ENCODE measurements around the gene ZNHIT3.

ZNHIT3 gene

DNA sequence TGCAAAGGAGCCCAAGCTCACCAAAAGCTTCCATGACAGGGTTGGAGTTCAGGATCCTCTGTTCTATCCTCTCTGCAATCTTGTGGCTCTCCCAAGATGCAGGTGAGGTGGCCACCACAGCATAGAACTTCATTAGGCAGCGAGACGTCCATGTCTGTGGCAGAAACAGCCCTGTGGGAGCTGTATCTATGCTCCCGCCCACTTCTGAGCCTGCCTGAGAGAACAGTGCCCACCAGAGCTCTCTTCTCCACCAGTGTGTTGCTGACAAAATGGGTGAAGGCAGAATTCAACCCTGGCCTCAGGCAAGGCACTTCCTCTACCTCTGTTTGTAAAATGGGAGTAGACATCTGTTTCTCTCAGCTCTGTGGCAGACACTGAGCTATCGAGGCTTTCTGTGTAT is 29.4 kb downstream of the ZNHIT3 start:
- no peak for DNase-seq

DNA sequence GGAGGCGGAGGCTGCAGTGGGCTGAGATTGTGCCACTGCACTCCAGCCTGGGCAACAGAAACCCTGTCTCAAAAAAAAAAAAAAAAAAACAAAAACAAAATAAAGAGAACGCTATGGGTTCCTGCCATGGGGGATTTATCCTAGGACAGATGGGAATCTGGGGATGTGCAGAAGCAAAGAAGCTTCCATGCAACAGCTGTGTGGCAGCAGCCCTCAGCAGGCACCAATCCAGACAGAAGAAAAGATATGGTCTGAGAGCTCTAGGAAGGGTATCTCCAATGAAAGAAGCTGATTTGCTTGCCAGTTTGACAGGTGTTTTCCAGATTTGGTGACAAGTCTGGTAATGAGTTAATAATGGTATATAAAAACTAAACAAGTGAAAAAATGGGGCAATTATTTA is 36.6 kb downstream of the ZNHIT3 start:
- no peak for DNase-seq

DNA sequence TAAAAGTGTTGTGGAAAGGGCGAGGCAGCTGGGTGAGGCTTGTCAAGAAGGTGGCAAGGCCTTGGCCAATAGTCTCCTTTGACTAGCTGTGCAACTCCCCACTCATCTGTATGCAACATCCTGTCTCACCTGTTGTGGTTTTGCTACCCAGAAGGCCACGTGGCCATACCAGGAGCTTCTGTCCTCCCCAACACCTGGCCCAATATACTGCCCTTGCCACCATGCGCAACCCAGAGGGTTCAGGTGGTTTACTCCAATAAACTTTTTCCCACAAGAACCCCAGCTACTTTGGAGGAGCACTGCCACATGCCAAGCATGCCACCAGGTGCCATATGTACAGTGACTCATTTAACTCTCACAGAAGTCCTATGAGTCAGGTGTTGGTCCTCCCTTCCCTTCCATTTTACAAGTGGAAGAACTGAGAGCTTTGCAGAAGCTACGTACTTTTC is 38.0 kb downstream of the ZNHIT3 start:
- no peak for DNase-seq

DNA sequence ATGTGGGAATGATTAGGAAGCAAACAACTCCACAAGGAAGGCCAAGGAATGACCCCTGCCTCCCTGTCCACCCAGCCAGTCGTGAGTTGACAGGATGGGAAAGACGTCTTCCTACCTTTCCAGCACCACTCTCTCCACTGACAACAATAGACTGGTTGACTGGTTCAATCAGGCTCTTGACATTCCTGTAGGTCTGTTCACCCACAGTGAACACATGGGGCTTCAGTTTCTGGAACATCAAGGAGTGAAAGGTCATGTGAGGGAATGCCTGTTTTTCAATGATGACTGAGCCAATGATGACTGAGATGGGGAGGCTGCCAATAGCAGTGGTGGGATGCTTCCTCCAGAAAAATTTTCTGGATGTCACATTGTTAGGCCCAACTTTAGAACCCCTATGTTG is 38.6 kb downstream of the ZNHIT3 start:
- DNase-seq, result no peak

DNA sequence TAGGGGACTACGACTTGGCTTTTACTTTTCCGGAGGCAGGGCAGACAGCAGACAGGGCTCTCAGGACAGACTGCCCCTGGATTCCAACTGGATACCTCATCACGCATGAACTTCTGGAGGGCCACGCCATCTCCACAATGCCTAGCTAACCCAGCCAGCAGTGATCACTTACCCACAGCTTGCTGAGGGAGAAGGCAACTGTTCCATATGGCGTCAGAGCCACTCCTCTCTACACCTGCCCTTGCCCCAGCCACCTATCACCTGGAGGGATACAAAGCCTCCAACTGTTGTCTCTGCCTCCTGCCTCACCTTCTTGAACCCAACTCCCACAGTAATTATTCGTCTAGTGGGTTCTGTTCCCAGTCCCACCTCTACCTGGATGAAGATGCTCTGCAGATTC is 39.4 kb downstream of the ZNHIT3 start:
- DNase-seq, result no peak

DNA sequence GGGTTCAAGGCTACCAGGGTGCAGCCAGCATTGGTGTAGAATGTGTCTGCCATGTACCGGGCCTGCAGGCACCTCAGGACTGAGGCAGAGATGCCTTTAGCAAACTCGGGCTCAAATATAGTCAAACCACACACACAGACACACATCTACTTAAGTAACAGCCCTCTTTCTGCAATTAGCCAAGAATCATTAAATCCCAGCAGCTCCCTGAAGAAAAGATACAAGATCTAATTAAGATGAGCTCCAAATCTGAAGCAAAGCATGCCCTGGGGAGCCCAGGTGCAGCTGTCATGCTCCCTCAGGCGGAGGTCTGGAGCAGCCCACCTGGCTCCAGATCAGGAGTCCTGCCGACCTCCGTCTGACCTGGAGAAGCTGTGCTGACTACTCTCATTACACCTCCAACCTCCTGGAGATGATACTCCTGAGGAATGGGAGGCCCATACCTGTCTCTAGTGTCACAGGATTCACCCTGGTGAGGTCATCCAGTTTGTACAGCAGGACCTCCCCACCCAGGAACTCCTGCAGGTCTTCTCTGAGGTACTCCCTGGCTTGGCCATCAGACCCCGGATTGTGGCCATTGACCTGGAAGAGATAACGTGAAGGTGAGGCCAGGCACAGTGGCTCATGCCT is 41.3 kb downstream of the ZNHIT3 start:
- no peak for DNase-seq

DNA sequence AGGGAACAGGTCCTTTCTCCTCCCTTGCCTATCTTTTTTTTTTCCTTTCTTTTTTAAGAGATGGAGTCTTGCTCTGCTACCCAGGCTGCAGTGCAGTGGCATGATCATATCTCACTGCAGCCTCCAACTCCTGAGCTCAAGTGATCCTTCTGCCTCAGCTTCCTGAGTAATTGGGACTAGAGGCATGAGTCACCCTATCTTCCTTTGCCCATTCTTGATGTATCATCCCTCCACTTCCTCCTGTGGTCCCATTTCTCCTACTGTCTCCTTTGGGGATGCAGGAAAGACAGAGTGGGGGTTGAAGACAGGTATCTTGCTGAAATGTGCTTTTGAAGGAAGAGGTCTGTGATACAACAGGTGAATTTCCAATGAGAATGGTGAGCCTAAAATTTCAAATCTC is 42.6 kb downstream of the ZNHIT3 start:
- DNase-seq, result no peak

DNA sequence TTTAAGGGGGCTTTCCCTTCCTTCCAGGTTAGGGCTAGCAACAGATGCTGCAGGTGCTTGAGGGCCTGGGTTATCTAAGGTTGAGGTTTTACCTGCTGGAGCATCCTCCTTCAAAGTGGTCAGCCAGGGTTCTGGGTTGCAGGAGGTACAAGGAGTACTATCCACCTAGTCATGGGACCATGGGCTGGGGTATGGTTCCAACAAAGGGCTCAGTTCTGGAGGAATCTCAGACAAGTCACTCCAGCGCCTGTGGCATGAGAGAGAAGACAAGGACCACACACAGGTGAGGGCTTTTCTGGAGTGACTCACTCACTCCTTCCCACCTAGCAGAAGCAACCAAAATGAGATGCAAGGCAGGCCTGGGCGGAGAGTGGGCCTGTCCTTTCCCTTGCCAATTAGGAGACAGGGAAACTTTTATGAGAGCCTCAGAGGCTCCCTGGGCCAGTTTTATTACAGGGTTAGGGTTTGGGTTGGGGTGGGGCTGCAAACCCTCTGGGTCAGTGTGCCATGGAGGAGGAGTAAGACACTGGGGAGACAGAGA is 46.0 kb downstream of the ZNHIT3 start:
- DNase-seq, result no peak

DNA sequence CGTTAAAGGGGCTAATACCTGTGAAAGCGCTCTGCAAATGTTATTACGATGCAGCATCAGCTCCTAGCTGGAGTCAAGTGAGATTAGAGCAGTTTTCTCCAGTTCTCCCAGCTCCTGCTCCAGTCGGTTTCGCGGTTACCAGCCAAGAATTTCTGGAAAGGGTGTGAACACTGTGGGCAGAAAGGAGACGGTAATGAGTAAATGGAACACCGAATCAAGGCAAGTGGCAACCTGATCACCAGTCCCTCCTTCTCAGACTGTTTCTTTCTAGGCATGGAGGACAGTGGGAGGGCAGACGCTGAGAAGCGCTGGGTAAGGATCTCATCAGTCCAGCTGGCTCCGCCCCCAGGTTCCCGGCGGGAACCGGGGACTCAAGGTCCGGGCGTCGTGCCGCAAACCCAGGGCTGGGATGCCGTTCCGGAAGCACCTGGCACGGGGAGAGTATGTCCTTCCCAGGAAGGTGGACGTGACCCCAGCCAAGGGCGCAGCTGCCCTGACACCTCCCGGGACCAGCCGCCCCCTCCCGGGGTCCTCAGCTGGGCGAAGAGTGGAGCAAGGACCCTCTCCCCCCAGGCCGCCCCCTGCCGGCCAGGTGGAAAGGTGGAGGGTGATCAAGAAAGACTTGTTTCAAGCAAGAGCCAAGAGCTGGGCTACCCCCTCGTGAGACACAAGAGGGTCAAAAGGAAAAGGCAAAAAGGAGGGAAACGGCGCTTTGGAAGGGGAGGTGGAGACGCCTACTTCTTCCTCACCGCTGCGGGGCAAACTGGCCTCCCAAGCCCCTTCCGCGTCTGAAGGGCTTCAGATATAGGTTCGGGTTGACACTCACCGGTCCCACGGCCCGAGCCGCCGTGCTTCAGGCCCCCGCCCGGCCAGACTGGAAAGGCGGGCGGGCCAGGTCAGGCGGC is 47.7 kb downstream of the ZNHIT3 start:
- peak; percentile 76 for DNase-seq

DNA sequence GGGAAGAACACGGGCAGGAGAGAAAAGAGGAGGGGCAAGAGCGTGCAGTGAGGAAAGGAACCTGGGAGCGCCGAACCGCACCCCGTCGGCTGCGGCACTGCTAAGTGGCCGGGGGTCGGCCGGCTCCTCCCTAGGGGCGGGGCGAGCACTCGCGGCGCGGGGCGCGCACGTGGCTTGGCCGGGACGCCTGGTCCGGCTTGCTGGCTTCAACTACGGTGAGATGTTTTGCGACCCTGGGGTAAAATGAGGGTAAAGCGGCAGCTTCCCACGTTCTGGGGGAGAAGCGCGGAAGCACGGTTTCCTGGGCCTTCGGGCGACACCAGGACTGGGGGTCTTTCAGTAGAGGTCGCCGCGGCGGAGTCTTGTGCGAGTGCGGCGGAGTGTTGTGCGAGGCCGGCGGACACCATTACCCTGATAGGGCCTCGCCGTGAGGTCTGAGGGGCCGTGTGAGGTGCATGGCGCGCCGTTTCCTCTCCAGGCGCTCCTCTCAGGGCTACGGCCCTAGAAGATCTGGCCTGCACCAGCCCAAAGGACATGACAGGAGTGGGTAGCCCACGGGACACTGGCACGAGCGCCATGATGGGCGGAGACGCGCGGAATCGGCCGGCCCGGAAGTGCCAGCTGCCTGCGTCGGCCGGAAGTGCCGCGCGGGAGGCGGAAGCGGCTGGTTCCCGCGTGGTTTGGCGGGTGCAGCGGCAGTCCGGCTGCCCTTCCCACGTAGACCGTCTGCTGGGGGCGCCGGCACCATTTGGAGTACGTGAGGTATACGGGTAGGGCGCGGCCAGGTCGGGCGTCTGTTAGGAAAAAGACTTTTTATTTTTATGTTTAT is 48.6 kb downstream of the ZNHIT3 start, which contains the start of the genes MYO19 and PIGW:
Gene MYO19, minus strand, starts transcription at position 29 of the 829 bp plus-strand sequence. CDS start 2,330 bp downstream, outside the sequence.
Gene PIGW, plus strand, starts transcription at position 148 of the 829 bp plus-strand sequence. CDS start 2,115 bp downstream, outside the sequence.
- DNase-seq, result peak; percentile 93

DNA sequence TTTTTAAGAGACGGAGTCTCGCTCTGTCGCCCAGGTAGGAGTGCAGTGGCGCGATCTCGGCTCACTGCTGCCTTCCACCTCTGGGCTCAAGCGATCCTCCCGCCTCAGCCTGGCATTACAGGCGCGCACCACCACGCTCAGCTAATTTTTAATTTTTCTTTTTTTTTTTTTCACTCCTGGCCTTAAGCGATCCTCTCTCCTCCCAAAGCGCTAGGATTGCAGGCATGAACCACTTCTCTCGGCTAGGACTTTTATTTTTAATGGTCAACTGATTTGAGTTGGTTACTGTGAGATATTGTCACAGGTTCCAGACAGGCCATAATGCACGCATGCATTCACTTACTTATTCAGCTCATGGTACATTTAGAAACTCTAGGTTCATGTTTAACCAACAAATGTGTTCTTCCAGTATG is 49.2 kb downstream of the ZNHIT3 start:
- DNase-seq, result no peak

DNA sequence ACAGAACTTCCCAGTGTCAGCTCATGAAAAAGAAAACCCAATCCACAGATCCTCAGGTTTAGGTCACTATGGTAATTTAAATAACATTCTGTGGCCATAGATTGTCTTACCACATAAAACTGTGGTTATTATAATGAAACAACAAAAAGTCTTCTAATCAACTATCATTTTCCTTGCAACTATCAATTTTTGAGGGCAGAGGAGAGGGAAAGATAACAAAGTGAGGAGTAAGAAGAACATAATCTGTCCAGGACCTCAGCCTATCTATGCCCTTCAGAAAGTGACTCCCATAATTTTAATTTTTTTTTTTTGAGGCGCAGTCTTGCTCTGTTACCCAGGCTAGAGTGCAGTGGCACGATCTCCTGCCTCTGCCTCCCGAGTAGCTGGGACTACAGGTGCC is 54.2 kb downstream of the ZNHIT3 start:
- no peak for DNase-seq

DNA sequence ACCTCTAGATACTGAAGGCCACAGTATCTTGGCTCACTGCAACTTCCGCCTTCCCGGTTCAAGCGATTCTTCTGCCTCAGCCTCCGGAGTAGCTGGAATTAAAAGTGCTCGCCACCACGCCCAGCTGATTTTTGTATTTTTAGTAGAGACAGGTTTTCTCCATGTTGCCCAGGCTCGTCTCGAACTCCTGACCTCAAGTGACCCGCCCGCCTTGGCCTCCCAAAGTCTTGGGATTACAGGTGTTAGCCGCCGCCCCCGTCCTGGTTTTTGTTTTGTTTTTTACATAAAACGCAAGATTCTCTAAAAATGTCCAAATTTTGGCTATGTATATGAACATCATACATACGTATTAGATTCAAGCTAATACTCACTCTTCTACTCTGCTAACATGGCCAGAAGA is 56.3 kb downstream of the ZNHIT3 start:
- DNase-seq, result no peak

DNA sequence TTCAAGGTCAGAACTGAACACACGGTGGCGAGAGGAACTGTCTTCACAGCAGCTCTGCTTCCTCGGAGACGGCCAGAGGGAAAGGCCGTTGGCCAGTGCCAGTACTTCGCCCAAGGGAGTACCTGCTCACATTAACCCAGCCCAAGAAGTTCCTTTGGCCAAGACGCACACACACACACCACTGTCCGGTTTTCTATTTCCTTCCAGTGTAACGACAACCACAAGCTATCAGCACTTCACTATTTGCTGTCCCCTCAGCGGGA is 57.5 kb downstream of the ZNHIT3 start:
- DNase-seq, result peak; percentile 28

DNA sequence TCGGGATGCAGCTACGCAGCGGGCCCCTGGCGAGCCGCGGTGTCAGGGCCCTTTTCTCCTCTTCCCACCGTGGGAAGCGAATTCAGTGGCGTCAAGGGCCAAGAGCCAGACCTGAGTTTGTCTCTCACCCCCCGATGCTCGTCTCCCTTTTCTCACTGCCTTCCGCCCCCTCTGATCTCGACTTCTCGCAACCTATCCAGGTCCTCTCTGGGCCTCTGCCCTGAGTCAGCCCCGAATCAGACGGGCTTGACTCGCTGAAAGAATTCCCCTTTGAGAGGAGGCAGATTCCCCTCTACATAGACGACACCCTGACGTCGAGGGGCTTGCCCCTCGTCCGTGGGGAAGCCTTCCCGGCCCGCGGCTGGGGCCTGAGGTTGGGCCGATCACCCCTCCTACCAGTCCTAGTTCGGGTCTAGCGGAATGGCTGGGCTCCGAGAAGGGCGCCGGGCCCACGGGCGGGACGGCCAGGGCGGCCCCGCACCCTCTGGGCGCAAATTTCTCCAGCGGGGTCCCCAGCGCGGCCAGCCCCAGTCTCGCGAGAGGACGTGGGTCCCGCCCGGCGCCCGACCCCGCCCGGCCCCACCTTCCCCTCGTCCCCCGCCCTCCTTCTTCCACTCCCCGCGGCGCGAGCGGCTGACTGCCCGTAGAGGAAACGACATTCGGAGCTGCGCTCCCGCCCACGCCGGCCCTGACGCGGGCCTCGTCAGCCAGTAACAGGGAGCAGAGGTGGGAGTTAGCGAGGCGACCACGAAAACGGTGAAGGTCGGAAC is 58.0 kb downstream of the ZNHIT3 start, which contains the start of gene GGNBP2:
Gene GGNBP2, plus strand, starts transcription at position 613 of the 770 bp plus-strand sequence. CDS start 806 bp downstream, outside the sequence.
- DNase-seq, result peak; percentile 94

DNA sequence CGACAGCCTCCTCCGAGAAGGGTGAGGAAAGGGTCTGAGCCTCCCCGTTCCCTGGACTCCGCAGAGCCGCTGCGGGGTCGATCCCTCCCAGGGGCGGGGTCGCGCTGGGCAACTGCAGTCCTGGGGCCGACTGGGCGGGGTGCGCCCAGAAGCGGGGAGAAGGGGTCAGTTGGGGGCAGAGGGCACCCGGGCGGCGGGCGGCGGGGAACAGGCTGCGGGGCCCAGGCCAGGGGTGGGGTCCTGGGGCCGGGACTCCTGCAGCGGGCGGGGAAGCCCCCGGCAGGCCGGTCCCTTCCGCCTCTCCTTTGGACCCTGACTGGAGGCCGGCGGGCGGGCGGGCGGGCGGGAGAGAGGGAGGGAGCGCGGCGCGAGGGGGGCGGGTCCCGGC is 58.6 kb downstream of the ZNHIT3 start:
- DNase-seq, result no peak
